Stimulated activated CD4-positive, alpha-beta T cell treated with anti-CD3 and anti-CD28 coated beads, Interleukin-2, amount 100 ng/mL, for 4 hours (primary cell): ENCODE measurements around the gene KIRREL3.

Experiments used
- DNase-seq: peaks from one replicate; pipeline ENCODE4 v3.0.0-alpha.2; 2020; ENCODE audit warnings: low read depth

Gene KIRREL3

GRCh38 chr11:126528075-126528474, 472.5 kb downstream of the KIRREL3 start:
- DNase-seq: no peak

GRCh38 chr11:126527651-126528050, 472.9 kb downstream of the KIRREL3 start:
- no peak for DNase-seq

GRCh38 chr11:126526471-126526870, 474.1 kb downstream of the KIRREL3 start:
- DNase-seq: no peak

DNA sequence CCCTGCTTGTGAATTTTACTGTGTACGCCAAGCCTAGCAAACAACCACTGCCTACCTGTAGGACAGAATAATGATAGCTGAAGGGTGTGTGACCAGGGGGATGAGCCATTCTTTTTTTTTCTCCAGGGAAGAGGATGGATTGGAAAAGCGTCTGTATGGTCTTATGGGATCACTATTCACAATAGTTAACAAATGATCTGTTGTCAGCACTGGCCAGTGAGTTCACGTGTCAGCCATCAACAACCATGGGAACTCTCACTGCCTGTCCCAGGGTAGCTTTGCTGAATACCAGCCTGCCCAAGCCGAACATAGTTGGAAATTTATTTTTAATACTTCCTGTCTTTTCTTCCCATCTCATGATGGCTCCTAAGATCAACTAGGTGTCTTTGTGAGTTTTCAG, 474.9 kb downstream of the KIRREL3 start:
- DNase-seq: no peak

DNA sequence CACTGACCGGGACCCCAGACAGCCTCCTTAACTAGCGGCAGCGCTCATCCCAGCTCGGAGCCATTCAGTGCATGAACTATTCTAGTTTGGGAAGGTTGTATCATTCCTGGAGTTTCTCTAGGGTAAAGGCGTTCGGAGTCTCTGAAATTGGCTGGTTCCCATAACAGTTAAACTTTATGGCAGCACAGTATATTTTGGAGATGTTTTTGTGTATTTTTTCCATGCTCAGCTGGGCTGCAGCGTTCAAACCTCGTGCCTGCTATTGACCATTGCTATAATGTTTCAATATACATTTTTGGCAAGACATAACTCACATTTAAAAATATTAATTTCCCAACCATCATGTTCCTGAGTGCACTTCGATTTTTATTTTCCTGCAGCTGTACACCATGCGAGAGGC, 475.4 kb downstream of the KIRREL3 start:
- DNase-seq: no peak

DNA sequence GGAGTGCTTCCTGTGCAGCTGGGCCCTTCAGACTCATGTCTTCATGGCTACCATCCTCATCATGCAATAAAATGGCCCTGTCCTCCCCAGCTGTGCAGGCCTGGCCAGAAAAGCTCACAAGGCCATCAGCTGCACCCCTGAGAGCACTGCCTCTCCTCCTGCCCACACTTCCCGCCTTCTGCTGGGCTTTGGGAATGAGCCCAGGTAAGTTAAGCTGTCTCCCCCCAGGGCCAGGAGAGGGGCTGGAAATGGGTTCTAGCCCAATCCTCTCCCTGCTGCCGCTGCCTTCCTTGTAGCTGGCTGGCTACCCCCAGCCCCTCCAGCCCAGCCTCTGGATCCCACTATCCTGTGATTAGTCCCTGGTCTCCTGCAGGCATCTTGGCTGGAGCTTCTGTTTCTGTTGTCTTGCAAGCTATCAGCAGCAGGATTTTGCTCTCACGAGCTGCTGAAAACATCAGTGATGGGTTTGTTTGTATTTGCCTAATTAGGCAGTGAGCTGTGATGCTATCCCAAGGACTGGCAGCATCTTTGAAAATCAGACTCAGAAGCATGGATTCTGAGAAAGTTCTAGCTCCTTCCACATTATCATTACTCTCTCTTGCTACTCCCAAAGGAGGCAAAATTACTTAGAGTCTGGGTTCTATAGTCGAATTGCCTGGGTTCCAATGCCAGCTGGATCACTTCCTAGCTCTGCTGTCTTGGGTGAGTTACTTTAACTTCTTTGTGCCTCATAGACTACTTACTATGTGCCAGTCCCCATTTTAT, 476.9 kb downstream of the KIRREL3 start:
- no peak for DNase-seq

DNA sequence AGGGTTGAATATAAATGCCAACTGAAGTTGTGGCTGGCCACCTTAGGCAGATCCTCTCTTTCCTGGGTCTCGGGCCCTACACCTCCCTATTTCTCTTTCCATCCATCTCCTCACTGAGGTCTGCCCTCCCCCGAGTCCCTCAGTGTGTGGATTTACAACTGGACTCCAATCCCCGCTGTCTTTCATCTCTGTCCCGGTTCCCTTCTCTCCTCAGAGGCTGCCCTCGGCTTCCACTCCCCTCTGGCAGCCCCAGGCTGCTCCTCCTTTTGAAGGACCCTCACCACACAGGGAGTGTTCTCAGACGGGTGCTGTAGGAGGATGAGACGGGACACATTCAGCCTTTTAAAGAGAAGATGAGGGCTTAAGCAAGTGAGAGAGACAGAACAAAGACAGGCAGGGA, 478.0 kb downstream of the KIRREL3 start:
- DNase-seq: no peak

DNA sequence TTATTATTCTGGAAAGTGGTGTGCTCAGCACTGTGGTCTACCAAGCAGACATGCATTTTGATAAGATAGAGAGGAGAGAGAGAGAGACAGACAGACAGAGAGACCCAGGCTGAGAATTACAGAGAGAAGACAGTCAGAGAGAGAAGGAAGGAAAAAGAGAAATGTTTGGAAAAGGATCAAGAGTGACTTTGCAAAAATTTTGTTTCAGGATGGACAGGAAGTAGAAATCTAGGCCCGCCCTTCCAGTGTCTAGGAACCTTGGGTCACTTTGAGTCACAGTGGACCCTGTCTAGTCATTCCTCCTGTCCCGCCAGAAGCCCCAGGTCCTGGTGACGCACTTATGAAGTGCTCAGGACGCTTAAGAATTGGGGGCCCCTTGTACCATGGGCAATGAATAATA, 478.4 kb downstream of the KIRREL3 start:
- no peak for DNase-seq

GRCh38 chr11:126521196-126521595, 479.4 kb downstream of the KIRREL3 start:
- no peak for DNase-seq

DNA sequence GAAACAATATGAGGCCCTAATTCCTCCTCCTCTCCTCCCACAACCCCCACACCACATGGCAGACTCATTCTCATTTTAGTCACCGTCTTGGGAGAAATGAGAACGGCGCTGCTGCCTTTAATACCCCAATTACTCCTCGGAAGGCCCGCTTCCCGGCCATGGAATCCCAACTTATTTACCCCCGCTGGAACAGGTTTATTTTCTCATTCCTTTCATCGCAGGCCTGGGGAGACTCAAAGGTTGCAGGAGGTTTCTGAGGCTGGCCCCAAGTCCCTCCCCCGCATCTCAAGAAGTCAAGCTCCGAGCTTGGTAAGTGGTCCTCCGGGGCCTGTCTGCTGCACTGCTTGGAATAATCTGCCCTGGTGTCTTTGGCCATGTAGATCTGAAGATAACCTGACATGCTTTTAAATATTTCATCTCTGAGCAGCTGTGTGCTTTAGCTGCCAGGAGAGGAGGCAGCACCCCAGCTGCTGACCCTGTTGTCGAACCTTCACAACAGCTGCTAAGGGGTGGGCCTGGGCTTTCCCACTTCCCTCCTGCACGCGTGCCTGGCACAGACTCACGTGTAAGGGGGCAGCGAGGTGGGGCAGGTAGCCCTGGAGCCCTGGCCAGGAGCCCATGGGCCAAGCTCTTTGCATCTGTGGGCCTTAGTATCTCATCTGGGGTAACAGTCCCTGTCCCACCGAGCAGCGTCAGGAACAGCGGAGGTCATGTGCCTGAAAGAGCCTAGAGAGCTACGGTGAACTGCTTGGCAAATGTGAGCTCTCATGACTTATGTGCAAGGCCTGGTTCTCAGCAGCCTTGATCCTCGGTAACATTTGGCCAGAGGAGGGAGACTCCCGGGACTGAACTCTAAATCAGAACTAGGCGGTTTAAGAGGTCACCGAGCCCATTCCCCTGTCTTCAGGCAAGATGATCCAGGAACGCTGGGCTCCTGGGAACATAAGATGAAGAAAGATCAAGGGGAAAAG, 480.5 kb downstream of the KIRREL3 start:
- no peak for DNase-seq

GRCh38 chr11:126518972-126519690, 481.4 kb downstream of the KIRREL3 start:
- no peak for DNase-seq

- DNase-seq: no peak
Measured at GRCh38 chr11:126518071-126518971, 482.2 kb downstream of the KIRREL3 start.

- no peak for DNase-seq
Measured at GRCh38 chr11:126515501-126515900, 485.1 kb downstream of the KIRREL3 start.

DNA sequence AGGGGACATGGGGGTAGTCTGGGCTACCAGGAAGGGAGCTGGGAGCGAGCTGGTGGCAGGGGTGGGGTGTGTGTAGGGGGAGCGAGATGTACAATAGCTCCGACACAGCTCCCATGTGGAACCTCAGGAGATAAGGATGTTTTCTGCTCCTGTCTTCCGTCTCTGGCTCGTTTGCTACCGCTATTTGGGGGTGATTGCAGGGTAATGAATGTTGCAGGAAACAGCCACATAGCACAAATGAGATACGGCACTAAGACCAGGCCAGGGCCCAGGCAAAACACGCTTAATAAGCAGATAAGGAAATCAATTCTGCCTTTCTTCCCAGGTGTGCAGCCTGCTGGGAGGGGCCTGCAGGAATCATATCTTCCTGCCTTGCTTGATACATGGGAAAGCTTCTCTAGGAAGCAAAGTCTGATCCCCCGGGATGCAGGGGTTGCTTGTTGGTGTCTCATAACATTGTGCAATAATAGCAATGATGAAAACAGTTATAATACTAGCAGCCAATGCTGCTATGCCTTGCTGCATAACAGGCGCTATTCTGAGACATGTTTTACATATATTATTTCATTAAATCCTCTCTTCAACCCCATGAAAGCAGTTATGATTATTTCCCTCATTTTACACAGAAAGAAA, 486.4 kb downstream of the KIRREL3 start:
- no peak for DNase-seq

GRCh38 chr11:126512741-126513715, 487.5 kb downstream of the KIRREL3 start:
- DNase-seq: no peak

GRCh38 chr11:126512251-126512650, 488.3 kb downstream of the KIRREL3 start:
- DNase-seq: no peak

- DNase-seq: no peak
Measured at GRCh38 chr11:126511475-126512115, 489.0 kb downstream of the KIRREL3 start.

GRCh38 chr11:126510621-126511370, 489.8 kb downstream of the KIRREL3 start:
- DNase-seq: no peak
